HG03457 (cell line): ENCODE measurements around the gene CNGB1.
"Not testable (repeated sequence)": the region's sequence is repeated elsewhere in the genome, so short reads cannot be mapped to it uniquely, and the experiment has no call there.

Experiments
- ATAC-seq: cut with Tn5 transposase; IDR thresholded peaks from one replicate; pipeline ENCODE4 v1.9.1; 2021; ENCODE audit warnings: moderate number of reproducible peaks; ENCODE audit not compliant: unreplicated experiment

Gene CNGB1

DNA sequence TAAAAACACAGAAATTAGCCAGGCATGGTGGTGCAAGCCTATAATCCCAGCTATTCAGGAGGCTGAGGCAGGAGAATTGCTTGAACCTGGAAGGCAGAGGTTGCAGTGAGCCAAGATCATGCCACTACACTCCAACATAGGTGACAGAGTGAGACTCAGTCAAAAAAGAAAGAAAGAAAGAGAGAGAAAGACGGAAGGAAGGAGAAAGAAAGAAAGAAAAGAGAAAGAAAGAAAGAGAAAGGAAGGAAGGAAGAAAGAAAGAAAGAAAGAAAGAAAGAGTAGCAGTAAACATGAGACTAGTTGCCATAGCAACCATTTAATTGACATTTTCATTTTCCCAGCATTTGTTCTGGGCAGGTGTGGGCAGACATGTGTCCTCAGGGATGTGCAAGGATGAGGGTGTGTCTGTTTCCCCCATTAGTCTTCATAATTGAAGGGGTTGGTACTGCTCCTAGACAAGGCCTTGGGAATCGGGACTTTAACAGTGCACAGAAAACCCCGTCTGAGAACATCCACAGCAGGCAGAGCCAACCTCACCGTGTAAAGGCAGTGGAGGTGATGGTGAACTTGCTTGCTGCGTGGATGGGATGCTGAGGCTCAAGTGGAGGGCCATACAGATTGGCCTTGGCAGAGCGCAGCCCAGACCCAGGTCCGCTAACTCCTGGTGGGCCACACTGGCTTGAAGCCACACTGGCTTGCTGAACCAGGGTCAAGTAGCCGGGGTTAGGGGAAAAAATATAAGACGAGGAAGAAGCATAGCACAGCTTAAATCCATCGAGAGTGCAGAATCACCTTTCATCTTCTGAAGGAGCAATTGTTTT lies 133.4 kb downstream of the CNGB1 start:
- ATAC-seq: no peak

DNA sequence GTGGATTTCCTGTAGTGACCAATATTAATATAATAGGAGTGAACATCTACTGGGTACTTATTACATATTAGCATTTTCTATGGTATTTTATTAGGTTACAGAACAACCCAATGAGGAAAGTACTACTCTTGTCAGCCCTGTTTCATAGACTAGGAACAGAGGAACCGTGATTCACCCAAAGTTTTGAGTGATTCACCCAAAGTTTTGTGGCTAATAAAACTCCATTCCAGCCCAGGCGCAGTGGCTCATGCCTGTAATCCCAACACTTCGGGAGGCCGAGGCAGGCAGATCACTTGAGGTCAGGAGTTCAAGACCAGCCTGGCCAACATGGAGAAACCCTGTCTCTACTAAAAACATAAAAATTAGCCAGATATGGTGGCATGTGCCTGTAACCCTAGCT lies 135.5 kb downstream of the CNGB1 start:
- not testable (repeated sequence) for ATAC-seq

DNA sequence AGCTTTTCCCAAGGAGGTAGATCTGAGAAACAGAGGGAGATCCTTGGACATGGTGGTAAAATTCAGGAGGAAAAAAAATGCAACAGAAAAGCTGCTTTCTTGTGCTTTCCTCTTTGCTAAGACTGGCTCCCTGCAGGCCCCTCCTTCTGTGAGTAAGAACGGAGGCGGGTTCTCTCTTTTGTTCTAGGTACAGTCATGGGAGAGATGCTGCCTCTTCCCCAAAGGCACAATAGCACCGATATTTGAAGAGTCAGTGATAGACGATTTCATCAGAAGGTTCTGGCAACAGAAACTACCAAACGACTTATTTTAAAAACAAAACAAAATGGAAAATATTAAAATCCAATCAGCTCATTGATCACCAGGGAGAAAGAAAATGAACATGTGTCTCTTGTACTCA lies 136.0 kb downstream of the CNGB1 start:
- ATAC-seq: no peak
